Activated CD4-positive, alpha-beta T cell treated with anti-CD3 and anti-CD28 coated beads for 36 hours (primary cell): ENCODE data around the gene MST1R. TPM values are rescaled to one million over a fixed set of nuclear protein-coding genes. Genes with fewer than 3 reads are reported as not detected.

Experiments used
- ATAC-seq: fragments of 200-7000 bp; cut with Tn5 transposase; one replicate; pipeline ENCODE4 v1.10.0; 2021; ENCODE audit warnings: mild to moderate bottlenecking, moderate library complexity
- CTCF ChIA-PET: fragments of 350-600 bp; sonication (Branson Sonifier 250); formaldehyde crosslinking; loops from one replicate; lab custom pipeline; 2021; ENCODE audit warnings: antibody characterized with exemption; lab: Charles Lee
- POLR2A ChIA-PET: fragments of 350-600 bp; sonication (Branson Sonifier 250); formaldehyde crosslinking; loops from one replicate; lab custom pipeline; 2021; ENCODE audit warnings: antibody characterized with exemption, inconsistent platforms; lab: Charles Lee
- DNase-seq: peaks from one replicate; pipeline ENCODE4 v3.0.0-alpha.2; 2020
- H3K27ac Mint-ChIP-seq: one replicate; pipeline ENCODE4 v1.8.0; 2021; ENCODE audit warnings: mixed read lengths
- H3K27me3 Mint-ChIP-seq: one replicate; pipeline ENCODE4 v1.8.0; 2021; ENCODE audit warnings: mixed read lengths
- H3K36me3 Mint-ChIP-seq: one replicate; pipeline ENCODE4 v1.8.0; 2021; ENCODE audit warnings: low read depth, mixed read lengths
- H3K4me1 Mint-ChIP-seq: one replicate; pipeline ENCODE4 v1.8.0; 2021; ENCODE audit warnings: mixed read lengths
- H3K4me3 Mint-ChIP-seq: one replicate; pipeline ENCODE4 v1.8.0; 2021; ENCODE audit warnings: mild to moderate bottlenecking, moderate library complexity, mixed read lengths
- H3K9me3 Mint-ChIP-seq: one replicate; pipeline ENCODE4 v1.8.0; 2021; ENCODE audit warnings: low read depth, mixed read lengths
- intact Hi-C, 2 experiments: fragments of 100-400 bp; cut with DNase I in 1 of 2; cut with micrococcal nuclease in 1 of 2; formaldehyde crosslinking; loops; one replicate each; pipeline versions ENCODE4 v1.14.2 to v1.15.1; 2022 to 2024; cut with DNase I, micrococcal nuclease
- total RNA-seq, 2 experiments: library from RNA; stranded (reverse); gene quantifications; one replicate each; pipeline ENCODE4 v1.2.3, GENCODE V29; 2021

Gene MST1R
- total RNA-seq, 2 experiments from 2014 or later: 0.86 to 1.2 TPM

DNA sequence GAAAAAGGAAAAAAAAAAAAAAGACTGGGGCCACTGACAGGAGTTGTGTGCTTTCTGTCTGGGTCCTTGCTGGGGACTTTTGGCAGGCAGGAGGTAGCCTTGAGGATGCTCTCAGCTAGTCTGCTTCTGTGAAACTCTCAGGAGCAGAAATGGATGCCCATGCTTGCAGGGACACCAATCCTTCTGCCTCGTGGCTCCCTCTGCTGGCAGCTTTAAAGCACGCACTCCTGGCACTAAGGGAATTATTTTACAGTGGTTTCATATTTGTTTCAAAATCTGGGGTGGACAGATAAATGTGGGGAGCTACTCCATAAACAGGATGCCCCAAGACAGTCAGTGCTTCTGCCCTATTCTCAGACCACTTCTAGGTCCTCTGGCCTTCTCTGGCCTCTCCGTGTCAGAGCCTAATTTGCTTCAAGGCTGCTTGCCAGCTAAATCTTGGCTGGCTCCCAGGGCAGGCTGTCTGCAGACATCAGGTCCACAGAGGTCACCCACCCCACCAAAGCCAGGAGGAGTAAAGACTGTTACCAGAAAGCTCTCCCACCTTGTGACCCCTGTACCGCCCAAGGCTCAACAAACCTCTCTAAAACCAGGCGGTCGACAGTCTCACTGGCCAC, 64.4 kb downstream of the MST1R start:
- ATAC-seq: peak; percentile 95
- POLR2A ChIA-PET: interaction anchor here (0.6 kb wide), 1 partner anchor 41 kb away, joined by 5 read pairs; no protein-coding TSS in a partner anchor
- no peaks in the 10 kb centered on the region for H3K27me3 Mint-ChIP-seq
- H3K4me3 Mint-ChIP-seq: no peak overlapping the region
- H3K4me1 Mint-ChIP-seq: no peaks in the 10 kb centered on the region
- intact Hi-C loops: loop anchor here (1.0 kb wide), 3 partner anchors 37 to 300 kb away; no protein-coding TSS in a partner anchor
- H3K9me3 Mint-ChIP-seq: no peaks in the 10 kb centered on the region
- peak; percentile 89 for DNase-seq
- H3K36me3 Mint-ChIP-seq: peaks cover 10% of the 10 kb centered on the region
- no peak overlapping the region for H3K27ac Mint-ChIP-seq
- CTCF ChIA-PET: interaction anchor here (0.6 to 4.2 kb wide), 31 partner anchors 9 to 1448 kb away, joined by 3 to 56 read pairs (median 4); partner anchors contain the start of genes CDHR4, INKA1, IP6K1 and MON1A

Other genes starting within 250 kb of the MST1R start
- 100 to 1,000 TPM; 110 to 137 TPM for gene APEH, start 229.5 kb downstream of the MST1R start, total RNA-seq
- gene MST1, start 214.4 kb downstream of the MST1R start, total RNA-seq: 1 to 10 TPM; 8.7 to 9.7 TPM
- gene RNF123, start 214.3 kb downstream of the MST1R start, total RNA-seq: 10 to 100 TPM; 25.2 to 32.7 TPM
- under 1 TPM in 1 of 2 experiments, not detected in 1; 0.07 TPM for gene AMIGO3, start 184.2 kb downstream of the MST1R start, total RNA-seq
- gene GMPPB, start 179.9 kb downstream of the MST1R start, total RNA-seq: 10 to 100 TPM; 21.0 to 32.1 TPM
- 10 to 100 TPM; 29.1 to 31.0 TPM for gene IP6K1, start 117.3 kb downstream of the MST1R start, total RNA-seq
- gene CDHR4, start 104.0 kb downstream of the MST1R start, total RNA-seq: under 1 TPM in 1 of 2 experiments, not detected in 1; 0.32 TPM
- under 1 TPM; 0.50 to 0.70 TPM for gene INKA1, start 100.6 kb downstream of the MST1R start, total RNA-seq
- 10 to 100 TPM; 85.5 to 85.7 TPM for gene UBA7, start 89.9 kb downstream of the MST1R start, total RNA-seq
- gene TRAIP, start 47.3 kb downstream of the MST1R start, total RNA-seq: 10 to 100 TPM; 25.1 to 28.1 TPM
- 1 to 10 TPM; 1.1 to 1.3 TPM for gene CAMKV, start 34.0 kb downstream of the MST1R start, total RNA-seq
- 1 to 10 TPM; 7.5 to 8.3 TPM for gene MON1A, start 25.9 kb upstream of the MST1R start, total RNA-seq
- gene RBM6, start 36.3 kb upstream of the MST1R start, total RNA-seq: 10 to 100 TPM; 69.3 to 75.1 TPM
- gene RBM5, start 185.0 kb upstream of the MST1R start, total RNA-seq: 100 to 1,000 TPM; 118 to 131 TPM